Stimulated activated memory B cell treated with anti-CD40 and anti-IgM and Interleukin-4, amounts not matched to agents 10 μg/mL and 1 μg/mL and 100 μg/mL, for 72 hours (primary cell): Measurements from ENCODE around the gene MUC5AC.
"Not testable (repeated sequence)": the region's sequence is repeated elsewhere in the genome, so short reads cannot be mapped to it uniquely, and the experiment has no call there.

Experiments used
- ATAC-seq: fragments of 150-1000 bp; cut with Tn5 transposase; 2 replicates; pipeline ENCODE4 v1.10.0; 2021
- H3K27ac Mint-ChIP-seq: one replicate; pipeline ENCODE4 v1.8.0; 2022; ENCODE audit warnings: mild to moderate bottlenecking, mixed read lengths
- H3K27me3 Mint-ChIP-seq: one replicate; pipeline ENCODE4 v1.8.0; 2022; ENCODE audit warnings: mixed read lengths
- H3K36me3 Mint-ChIP-seq: one replicate; pipeline ENCODE4 v1.8.0; 2022; ENCODE audit warnings: mixed read lengths
- H3K4me1 Mint-ChIP-seq: one replicate; pipeline ENCODE4 v1.8.0; 2022; ENCODE audit warnings: mixed read lengths
- H3K4me3 Mint-ChIP-seq: one replicate; pipeline ENCODE4 v1.8.0; 2022; ENCODE audit warnings: mild to moderate bottlenecking, moderate library complexity, mixed read lengths
- H3K9me3 Mint-ChIP-seq: one replicate; pipeline ENCODE4 v1.8.0; 2022; ENCODE audit warnings: mixed read lengths

MUC5AC gene

DNA sequence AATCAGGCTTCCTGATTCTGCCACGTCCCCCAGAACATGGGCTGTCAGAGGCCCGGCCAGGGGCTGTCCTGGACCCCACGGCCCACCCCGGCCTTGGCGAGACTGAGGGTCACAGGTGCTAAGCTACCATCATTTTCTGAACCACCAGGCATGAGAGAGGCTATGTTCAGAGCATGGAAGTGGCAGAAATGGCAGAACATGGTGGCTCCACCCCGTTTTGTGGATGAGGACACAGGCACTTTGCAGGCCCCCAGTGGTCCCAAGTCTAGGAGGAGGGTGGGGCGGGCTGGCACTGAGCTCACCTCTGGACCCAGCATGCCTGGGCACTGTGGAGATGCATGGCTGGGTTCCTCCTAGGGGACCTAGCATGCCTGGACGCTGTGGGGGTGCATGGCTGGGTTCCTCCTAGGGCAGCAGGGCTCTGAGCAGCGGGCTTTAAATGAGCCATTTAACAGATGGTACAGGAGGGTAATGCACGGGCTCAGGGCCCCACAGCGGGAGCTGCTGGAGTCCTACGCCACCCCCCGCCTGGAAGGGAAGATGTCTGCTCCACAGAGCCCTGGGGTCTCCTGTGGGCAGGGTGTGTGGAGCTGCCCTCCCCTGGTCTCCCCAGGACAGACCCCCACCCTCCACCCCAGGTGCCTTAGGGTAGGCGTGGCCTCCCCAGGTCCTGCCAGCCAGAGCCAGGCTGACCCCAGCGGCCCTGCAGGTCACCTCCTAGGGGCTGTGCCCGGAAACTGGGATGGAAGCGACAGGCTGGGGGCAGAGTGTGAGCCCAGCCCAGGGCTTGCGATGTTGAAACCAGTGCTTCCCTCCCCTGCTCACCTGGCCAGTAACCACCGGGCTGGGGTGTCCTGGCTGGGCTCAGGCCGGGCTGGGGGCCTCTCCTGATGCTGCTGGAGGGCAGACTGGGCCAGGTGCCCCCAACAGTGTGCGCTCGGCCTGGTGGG, 6.1 kb upstream of the MUC5AC start:
- H3K36me3 Mint-ChIP-seq, result no peaks in the 10 kb centered on the region
- H3K9me3 Mint-ChIP-seq, result peaks cover 12% of the 10 kb centered on the region
- no peak overlapping the region for H3K27ac Mint-ChIP-seq
- H3K4me3 Mint-ChIP-seq, result no peak overlapping the region
- ATAC-seq, result peak; percentile 54
- peaks cover 30% of the 10 kb centered on the region for H3K27me3 Mint-ChIP-seq
- peaks cover 15% of the 10 kb centered on the region for H3K4me1 Mint-ChIP-seq

GRCh38 chr11:1152316-1153104, 5.2 kb upstream of the MUC5AC start:
- Mint-ChIP-seq H3K9me3 (peaks cover 8% of the 10 kb centered on the region), H3K36me3 (no peaks in the 10 kb centered on the region), H3K4me3 (no peak overlapping the region), H3K27ac (no peak overlapping the region), H3K27me3 (peaks cover 25% of the 10 kb centered on the region), H3K4me1 (peaks cover 15% of the 10 kb centered on the region)
- ATAC-seq, result peak; percentile 34

DNA sequence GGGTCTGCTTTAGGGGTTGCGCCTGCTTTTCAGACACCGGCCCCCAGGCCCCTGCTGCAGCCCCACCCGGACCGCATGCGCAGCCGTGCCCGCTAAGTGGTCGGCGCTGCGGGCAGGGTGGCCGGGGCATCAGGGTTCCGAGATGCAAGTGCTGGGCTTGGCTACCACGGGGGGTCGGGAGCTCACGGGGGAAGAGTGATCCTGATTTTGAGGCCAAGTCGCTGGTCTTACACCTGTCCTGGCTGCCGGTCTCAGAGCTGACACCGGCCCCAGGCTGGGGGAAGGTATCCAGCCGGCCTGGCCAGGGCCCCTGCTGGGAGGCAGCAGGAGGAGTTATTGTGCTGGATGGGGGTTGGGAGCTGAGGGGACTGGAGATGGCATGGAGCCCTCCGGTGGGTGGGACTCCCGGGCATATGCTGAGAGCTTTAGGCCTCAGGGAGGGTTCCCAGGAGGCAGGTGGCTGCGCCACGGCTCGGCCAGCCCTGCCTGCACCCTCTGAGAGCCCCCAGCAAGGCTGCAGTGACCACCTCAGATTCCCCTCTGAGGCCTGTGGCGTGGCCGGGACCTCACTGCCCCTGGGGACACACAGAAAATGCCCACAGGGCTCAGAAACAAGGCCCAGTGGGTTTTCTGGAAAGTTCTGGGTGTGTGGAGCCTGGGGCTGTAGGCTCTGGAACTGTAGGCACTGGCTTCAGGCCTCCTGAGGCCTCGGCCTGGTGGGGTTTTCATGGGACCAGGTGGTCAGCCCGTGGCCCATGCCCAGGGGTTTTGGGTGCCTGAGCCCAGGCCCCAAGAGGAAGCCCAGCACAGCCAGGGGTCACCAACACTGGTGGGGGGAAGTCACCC, 4.4 kb upstream of the MUC5AC start:
- no peak overlapping the region for H3K27ac Mint-ChIP-seq
- no peaks in the 10 kb centered on the region for H3K9me3 Mint-ChIP-seq
- peaks cover 15% of the 10 kb centered on the region for H3K4me1 Mint-ChIP-seq
- peaks cover 18% of the 10 kb centered on the region for H3K27me3 Mint-ChIP-seq
- peak; percentile 42 for ATAC-seq
- no peak overlapping the region for H3K4me3 Mint-ChIP-seq
- no peaks in the 10 kb centered on the region for H3K36me3 Mint-ChIP-seq

DNA sequence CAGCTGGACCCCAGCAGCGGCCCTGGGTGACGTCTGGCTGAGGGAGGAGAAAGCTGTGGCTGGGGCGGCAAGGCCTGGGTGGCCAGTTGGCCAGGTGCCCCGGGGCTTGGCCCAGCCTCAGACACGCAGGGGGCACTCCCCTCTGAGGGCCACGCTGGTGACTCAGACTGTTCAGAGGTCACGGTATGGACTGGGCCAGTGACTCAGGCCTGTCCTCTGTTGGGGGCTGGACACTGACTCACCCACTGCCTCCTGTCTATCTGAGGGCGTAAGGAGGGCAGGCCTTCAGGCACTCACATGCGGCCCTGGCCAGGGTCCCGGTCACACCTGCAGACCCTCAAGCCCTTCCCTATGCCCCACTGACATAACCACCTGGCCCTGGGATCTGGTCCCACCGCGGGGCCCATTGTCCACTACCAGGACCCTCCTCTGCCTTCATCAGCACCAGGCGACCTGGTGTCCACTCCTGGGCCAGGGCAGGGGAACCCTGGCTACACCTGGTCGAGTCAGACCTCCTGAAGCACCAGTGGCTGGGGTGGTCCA, 3.7 kb upstream of the MUC5AC start:
- Mint-ChIP-seq H3K4me1 (peaks cover 15% of the 10 kb centered on the region), H3K36me3 (no peaks in the 10 kb centered on the region), H3K4me3 (no peak overlapping the region), H3K27ac (no peak overlapping the region), H3K27me3 (peaks cover 25% of the 10 kb centered on the region), H3K9me3 (no peaks in the 10 kb centered on the region)
- ATAC-seq, result no peak

- not testable (repeated sequence) for H3K9me3 Mint-ChIP-seq, H3K27ac Mint-ChIP-seq, ATAC-seq, H3K4me3 Mint-ChIP-seq, H3K36me3 Mint-ChIP-seq
- H3K27me3 Mint-ChIP-seq, result peaks cover 26% of the 10 kb centered on the region
- peaks cover 15% of the 10 kb centered on the region for H3K4me1 Mint-ChIP-seq
These were observed 3.1 kb upstream of the MUC5AC start for GRCh38 chr11:1154656-1155055.

GRCh38 chr11:1155274-1155693, 2.5 kb upstream of the MUC5AC start:
- H3K4me1 Mint-ChIP-seq, result peaks cover 15% of the 10 kb centered on the region
- H3K36me3 Mint-ChIP-seq, result no peaks in the 10 kb centered on the region
- peaks cover 29% of the 10 kb centered on the region for H3K27me3 Mint-ChIP-seq
- H3K4me3 Mint-ChIP-seq, result no peak overlapping the region
- no peaks in the 10 kb centered on the region for H3K9me3 Mint-ChIP-seq
- ATAC-seq, result no peak
- H3K27ac Mint-ChIP-seq, result no peak overlapping the region

- Mint-ChIP-seq H3K36me3 (no peaks in the 10 kb centered on the region), H3K4me3 (no peak overlapping the region), H3K4me1 (peaks cover 9% of the 10 kb centered on the region), H3K27ac (no peak overlapping the region), H3K27me3 (peaks cover 29% of the 10 kb centered on the region), H3K9me3 (no peaks in the 10 kb centered on the region)
- no peak for ATAC-seq
These were observed 1.0 kb upstream of the MUC5AC start for GRCh38 chr11:1156506-1157340.

DNA sequence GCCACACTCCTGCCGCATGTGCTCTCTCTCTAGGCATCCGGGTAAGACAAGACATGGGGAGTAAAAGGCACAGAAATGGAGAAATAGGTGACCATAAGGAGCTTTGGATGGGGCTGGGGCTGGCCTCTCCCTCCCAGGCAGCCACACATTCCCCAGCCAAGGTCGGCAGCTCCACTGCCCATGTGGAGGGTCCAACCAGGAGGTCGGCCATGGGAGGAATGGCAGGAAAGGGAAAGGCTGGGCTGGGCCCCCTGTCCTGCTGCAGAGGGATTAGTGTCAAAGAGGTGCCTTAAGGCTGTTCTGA, 460 bp upstream of the MUC5AC start:
- Mint-ChIP-seq H3K36me3 (no peaks in the 10 kb centered on the region), H3K4me3 (no peak overlapping the region), H3K27ac (no peak overlapping the region), H3K4me1 (peaks cover 8% of the 10 kb centered on the region), H3K9me3 (no peaks in the 10 kb centered on the region), H3K27me3 (peaks cover 35% of the 10 kb centered on the region)
- ATAC-seq, result no peak

DNA sequence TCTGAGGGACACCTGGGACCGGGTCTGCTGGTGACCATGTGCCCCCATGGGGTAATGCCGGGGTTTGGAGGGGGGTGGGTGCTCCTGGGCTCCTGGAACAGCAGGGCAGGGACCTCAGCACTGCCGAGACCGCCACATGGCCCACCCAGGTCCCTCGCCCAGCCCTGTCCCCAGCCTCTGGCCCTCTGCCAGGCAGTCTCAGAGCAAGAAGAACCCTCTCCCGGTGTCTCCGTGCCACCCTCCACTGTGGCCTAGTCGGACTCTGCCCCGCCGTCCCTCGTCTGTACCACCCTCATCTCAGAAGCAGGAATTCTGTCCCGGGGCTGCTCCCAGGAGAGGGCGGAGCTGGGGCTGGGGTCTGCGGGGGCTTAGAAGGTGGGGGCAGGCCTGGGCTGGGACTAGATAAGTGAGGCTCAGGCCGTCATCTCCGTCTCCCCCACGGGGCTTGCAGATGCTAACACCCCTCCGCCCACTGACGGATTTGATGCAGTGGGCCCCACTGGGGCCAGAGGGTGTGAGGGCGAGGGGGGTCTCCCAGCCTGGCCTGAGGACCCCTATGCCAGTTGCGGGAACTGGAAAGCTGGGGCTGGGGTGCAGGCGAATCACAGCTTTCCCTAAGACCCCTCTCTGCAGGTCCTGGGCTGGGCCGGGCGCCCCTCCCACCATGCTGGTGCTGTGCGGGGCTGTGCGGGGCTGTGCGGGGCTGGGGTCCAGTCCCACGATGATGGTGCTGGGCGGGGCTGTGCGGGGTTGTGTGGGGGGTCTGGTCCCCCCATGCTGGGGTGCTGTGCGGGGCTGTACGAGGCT, 1.1 kb downstream of the MUC5AC start:
- H3K4me1 Mint-ChIP-seq, result no peaks in the 10 kb centered on the region
- H3K36me3 Mint-ChIP-seq, result no peaks in the 10 kb centered on the region
- H3K27ac Mint-ChIP-seq, result no peak overlapping the region
- no peaks in the 10 kb centered on the region for H3K9me3 Mint-ChIP-seq
- ATAC-seq, result no peak
- no peak overlapping the region for H3K4me3 Mint-ChIP-seq
- peaks cover 40% of the 10 kb centered on the region for H3K27me3 Mint-ChIP-seq

DNA sequence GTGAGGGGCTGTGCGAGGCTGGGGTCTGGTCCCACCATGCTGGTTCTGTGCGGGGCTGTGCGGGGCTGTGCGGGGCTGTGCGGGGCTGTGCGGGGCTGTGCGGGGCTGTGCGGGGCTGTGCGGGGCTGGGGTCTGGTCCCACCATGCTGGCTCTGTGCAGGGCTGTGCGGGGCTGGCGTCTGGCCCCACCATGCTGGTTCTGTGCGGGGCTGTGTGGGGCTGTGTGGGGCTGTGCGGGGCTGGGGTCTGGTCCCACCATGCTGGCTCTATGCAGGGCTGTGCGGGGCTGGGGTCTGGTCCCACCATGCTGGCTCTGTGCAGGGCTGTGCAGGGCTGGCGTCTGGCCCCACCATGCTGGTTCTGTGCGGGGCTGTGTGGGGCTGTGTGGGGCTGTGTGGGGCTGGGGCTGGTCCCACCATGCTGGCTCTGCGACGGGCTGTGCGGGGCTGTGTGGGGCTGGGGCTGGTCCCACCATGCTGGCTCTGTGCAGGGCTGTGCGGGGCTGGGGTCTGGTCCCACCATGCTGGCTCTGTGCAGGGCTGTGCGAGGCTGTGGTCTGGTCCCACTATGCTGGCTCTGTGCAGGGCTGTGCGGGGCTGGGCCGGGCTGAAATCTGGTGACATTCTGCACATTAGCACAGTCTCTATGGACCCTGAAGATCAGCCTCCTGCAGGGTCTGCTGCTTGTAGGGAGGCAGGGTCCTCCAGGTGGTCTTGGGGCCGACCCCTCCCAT, 1.9 kb downstream of the MUC5AC start:
- peaks cover 40% of the 10 kb centered on the region for H3K27me3 Mint-ChIP-seq
- H3K4me3 Mint-ChIP-seq, ATAC-seq, H3K27ac Mint-ChIP-seq, H3K36me3 Mint-ChIP-seq, H3K4me1 Mint-ChIP-seq, H3K9me3 Mint-ChIP-seq: not testable (repeated sequence)

- no peak overlapping the region for H3K4me3 Mint-ChIP-seq
- no peak overlapping the region for H3K27ac Mint-ChIP-seq
- H3K27me3 Mint-ChIP-seq, result peaks cover 40% of the 10 kb centered on the region
- no peaks in the 10 kb centered on the region for H3K36me3 Mint-ChIP-seq
- H3K9me3 Mint-ChIP-seq, result no peaks in the 10 kb centered on the region
- peak; percentile 21 for ATAC-seq
- H3K4me1 Mint-ChIP-seq, result no peaks in the 10 kb centered on the region
These were observed 2.7 kb downstream of the MUC5AC start for GRCh38 chr11:1160231-1161101.

DNA sequence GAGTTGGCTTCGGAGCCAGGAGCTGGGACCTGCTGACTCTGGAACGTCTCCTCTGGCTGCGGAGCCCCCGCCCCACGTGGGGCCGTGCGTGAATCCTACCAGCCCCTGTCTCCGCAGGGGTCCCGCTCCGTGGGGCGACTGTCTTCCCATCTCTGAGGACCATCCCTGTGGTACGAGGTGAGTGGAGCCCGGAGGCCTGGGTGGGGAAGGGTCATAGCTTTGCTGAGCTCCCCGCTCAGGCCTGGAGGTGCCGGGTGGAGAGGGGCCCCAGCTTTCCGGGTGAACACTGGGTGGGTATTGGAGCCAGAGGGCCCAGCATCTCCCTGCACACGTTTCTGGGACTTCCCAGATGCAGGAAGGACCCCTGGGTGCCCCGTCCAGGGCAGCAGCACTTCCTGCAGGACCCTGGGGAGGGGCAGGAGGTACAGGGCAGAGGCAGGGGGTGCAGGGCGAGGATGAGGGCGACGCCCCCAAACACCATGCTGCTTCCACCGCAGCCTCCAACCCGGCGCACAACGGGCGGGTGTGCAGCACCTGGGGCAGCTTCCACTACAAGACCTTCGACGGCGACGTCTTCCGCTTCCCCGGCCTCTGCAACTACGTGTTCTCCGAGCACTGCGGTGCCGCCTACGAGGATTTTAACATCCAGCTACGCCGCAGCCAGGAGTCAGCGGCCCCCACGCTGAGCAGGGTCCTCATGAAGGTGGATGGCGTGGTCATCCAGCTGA, 3.8 kb downstream of the MUC5AC start:
- peak; percentile 9 for ATAC-seq
- no peaks in the 10 kb centered on the region for H3K36me3 Mint-ChIP-seq
- H3K9me3 Mint-ChIP-seq, result no peaks in the 10 kb centered on the region
- no peak overlapping the region for H3K27ac Mint-ChIP-seq
- H3K27me3 Mint-ChIP-seq, result peaks cover 40% of the 10 kb centered on the region
- H3K4me3 Mint-ChIP-seq, result no peak overlapping the region
- H3K4me1 Mint-ChIP-seq, result no peaks in the 10 kb centered on the region
